ENCODE results near the gene ZNF787.
A peak's percentile ranks its signal among the peaks of the same experiment; 100 is the strongest.

Gene ZNF787

GRCh38 chr19:56144376-56144775 is 23.3 kb upstream of the ZNF787 start:
- no peak for DNase-seq (ENCODE audit: low read depth)

DNA sequence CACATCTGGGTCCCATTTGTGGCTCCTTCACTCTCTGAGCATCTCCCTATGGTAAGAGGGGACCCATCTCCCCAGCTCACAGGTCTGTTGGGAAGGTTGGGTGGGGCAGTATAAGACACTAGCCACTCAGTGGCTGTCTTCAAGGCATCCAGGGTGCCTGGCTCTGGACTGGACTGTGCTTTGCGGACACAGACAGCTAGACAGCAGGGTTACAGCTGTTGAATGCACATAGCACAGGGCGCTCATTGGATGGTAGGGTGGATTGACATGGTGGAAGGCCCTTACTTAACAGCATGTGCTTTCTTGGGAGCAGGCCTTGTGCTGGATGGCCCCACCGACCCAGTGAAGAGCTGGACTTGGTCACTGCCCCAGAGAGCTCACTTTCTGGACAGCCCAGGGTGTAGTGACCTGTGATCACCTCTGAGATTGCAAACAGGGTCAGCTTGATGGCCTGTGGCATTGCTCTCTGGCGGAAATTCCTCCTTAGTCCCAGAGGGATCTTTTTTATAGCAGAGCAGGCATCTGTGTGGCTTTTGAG is 21.9 kb upstream of the ZNF787 start:
- DNase-seq (ENCODE audit: low read depth): no peak

- no peak for DNase-seq (ENCODE audit: low read depth)
These were observed 21.1 kb upstream of the ZNF787 start for GRCh38 chr19:56142087-56142787.

- DNase-seq (ENCODE audit: low read depth): no peak
These were observed 20.4 kb upstream of the ZNF787 start for GRCh38 chr19:56141417-56141993.

GRCh38 chr19:56140583-56141416 is 19.7 kb upstream of the ZNF787 start, which contains the start of gene ZNF444:
TSS of gene ZNF444 (plus strand) at chr19:56141287. CDS start at chr19:56146912, 5,625 bp downstream.
- DNase-seq (ENCODE audit: low read depth): peak; percentile 100

DNA sequence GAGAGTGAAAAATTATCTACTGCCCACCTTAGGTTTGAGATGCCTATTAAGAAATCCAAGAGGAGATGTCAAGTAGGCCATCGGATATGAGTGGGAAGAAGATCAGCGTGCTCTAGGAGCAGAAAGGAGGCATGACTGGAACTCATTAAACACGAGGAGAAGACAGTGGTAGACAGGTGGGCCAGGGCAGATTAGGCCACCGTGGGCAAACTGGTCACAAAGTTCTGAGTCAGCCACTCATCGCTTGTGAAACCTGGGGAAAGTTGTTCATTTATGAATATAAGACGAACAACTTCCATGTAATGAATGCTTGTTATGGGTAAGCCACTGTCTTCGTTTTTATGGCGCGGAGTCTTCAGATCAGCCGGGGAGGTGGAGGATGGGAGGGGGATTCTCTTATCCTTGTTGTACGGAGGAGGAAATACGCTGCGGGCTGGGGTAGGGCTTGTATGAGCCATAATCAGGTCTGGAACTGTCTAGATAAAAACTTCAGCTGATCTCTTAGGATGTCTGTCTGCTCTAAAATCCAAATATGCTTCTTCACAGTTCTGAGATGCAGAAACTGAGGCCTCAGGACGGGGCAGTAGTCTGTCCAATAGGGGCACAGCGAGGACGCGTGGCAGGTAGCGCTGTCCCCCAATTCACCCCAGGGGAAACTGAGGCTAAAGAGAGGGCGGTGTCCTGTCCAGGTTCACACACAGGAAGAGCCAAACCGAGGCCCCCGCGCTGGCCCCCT is 18.9 kb upstream of the ZNF787 start:
- no peak for DNase-seq (ENCODE audit: low read depth)

DNA sequence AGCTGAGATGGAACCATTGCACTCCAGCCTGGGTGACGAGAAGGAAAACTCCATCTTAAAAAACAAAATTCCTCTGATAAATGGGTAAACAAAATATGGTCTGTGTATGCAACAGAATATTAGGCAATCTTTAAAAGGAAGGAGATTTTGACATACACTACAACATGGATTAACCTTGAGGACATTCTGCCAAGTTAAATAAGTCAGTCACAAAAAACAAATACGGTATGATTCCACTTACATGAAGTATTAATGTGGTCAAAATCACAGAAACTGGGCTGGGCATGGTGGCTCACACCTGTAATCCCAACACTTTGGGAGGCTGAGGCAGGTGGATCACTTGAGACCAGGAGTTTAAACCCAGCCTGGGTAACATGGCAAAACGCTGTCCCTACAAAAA is 17.0 kb upstream of the ZNF787 start:
- no peak for DNase-seq (ENCODE audit: low read depth)

DNA sequence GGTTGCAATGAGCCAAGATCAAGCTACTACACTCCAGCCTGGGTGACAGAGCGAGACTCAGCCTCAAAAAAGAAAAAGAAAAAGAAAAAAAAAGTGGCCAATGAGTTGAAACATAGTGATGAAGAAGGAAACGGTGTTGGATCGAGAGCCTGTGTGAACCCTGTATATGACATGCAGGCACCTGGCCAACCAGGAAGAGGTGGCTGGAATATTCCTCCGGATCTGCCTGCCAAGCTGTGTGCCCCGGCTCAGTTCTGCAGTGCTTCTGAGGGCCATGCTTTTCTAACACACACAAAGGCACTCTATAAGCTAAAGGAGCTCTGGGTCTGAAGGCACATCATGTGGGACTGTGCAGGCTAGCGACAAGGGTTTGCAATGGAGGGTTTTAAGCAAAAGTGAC is 16.3 kb upstream of the ZNF787 start:
- no peak for DNase-seq (ENCODE audit: low read depth)

GRCh38 chr19:56136362-56136761 is 15.3 kb upstream of the ZNF787 start:
- DNase-seq (ENCODE audit: low read depth): no peak

DNA sequence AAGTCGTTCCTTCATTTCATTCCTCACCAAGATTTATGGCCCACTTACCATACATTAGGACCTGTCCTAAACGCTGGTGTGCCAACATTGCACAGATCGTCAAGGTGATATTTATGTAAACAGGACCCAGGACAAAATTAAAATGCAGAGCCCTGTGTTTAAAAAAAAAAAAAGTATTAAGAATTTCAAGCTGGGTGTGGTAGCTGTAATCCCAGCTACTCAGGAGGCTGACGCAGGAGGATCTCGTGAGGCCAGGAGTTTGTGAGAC is 13.5 kb upstream of the ZNF787 start:
- no peak for DNase-seq (ENCODE audit: low read depth)

DNA sequence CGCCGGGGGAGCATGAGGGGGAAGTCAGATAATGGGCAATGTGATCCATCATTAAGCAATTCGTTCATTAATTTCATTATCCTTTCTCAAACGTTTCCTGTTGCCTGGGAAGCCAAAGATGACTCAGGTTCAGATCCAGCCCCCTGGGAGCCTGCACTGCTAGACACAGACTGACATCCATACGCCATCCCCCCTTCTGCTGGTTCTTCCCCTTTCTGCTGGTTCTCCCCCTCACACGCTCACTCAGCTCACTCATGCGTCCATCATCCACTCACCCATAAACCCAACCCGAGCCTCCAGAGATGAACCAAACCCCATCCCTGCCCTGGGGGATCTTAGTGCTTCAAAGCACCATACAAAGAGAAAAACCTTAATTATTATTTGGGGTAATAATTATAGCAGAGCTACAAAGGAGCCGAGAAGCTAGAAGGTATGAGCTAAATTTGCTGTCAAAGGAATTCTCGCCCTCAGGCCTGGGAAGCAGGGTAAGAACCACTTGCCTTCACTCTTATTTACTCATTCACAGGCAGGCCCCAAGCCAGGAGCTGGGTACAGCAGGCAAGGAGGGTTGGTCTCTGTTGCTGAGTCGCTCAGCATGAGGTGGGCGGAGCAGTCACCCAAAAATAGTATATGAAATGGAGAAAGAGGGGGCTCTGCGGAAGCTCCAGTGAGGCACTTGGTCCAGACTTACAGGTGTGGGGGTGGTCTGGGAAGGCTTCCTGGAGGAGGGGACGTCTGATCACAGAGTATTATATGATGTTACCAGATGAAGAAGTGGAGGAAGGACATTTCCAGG is 13.0 kb upstream of the ZNF787 start:
- no peak for DNase-seq (ENCODE audit: low read depth)

DNA sequence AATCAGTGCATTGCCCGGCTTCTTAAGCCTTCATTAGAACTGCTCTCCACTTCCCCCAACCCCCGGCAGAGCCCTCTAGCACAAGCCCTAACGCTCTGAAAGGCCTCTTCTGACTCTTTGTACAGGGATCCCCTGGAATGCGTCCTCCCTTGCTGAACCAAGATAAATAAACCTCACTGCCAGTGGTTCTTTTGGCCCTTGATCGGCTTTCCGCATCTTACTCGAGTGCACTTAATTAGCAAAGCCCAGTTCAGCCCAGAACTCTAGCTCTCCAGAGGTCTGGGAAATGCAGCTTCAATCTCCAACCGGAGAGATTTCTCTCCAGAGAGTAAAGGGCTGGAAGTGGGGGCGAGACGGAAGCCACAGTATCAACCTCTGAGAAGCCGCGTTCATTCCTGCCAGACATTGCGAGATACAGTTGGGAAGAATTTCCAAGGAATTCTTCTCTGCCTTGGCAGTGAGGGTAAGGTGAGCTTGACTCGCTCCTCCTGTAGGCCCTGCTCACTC is 11.3 kb upstream of the ZNF787 start:
- no peak for DNase-seq (ENCODE audit: low read depth)

DNA sequence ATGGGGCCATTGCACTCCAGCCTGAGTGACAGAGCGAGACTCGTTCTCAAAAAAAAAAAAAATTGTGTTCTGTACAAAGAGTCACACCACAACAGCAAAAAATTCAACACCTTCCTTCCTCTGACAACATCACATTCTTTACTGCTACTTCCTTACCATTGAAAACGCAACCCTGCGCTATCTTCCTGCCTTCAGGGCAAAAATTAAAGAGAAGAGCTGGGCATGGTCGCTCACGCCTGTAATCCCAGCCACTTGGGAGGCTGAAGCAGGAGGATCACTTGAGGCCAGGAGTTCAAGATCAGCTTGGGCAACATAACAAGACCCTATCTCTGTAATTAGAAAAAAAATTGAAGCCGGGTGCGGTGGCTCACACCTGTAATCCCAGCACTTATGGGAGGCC is 10.6 kb upstream of the ZNF787 start:
- DNase-seq (ENCODE audit: low read depth): no peak

- no peak for DNase-seq (ENCODE audit: low read depth)
These were observed 8.9 kb upstream of the ZNF787 start for GRCh38 chr19:56130006-56130405.

GRCh38 chr19:56126983-56127780 is 6.1 kb upstream of the ZNF787 start:
- no peak for DNase-seq (ENCODE audit: low read depth)

DNA sequence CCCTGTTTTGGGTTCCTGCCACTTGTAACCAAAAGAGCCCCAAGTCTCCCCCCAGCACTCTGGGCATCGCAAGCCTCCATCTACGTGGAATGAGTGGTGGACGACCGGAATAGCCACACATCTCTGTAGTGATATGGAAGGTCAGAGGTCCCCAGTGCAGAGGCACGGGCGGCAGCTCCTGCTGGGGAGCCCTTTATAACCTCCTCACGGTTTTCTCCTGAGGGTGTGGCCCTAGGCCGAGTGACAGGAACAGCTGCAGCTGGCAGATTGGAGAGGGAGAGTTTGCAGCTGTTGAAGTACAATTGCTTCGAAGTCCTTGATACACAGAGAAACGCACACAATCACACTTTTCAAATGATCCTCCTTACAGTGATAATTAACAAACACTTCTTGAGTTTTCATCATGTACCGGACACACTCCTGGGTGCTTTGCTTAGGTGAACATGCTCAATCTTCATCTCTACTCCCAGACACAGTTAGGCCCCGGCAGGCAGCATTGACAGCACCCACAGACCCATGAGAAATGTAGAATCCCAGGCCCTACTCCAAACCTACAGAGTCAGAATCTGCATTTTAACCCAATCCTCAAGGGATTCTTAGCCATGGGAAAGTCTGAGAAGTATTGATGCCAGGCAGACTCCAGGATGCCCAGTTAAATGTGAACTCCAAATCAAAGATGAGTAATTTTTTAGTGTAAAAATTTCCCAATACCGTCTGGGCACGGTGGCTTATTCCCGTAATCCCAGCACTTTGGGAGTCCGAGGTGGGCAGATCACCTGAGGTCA is 4.9 kb upstream of the ZNF787 start:
- no peak for DNase-seq (ENCODE audit: low read depth)

DNA sequence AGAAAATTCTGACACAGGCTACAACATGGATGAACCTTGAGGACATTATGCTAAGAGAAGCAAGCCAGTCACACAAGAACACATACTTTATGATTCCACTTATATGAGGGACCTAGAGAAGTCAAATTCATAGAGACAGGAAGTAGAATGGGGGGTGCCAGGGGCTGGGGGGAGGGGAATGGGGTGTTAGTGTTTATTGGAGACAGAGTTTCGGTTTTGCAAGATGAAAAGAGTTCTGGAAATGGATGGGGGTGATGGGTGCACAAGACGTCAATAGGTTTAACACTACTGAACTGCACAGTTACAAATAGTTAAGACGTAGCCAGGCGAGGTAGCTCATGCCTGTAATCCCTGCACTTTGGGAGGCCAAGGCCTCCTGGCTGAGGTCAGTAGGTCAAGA is 3.5 kb upstream of the ZNF787 start:
- DNase-seq (ENCODE audit: low read depth): no peak

- no peak for DNase-seq (ENCODE audit: low read depth)
These were observed 2.3 kb upstream of the ZNF787 start for GRCh38 chr19:56123266-56123891.

Data from stimulated activated CD4-positive, alpha-beta T cell treated with anti-CD3 and anti-CD28 coated beads, Interleukin-2, amount 100 ng/mL, for 4 hours (primary cell).